IPS-15b (cell line): ENCODE data around the gene APOF.
"Not testable (repeated sequence)": the region's sequence is repeated elsewhere in the genome, so short reads cannot be mapped to it uniquely, and the experiment has no call there.

Experiments used
- H3K27me3 ChIP-seq: one replicate; pipeline ENCODE4 v1.6.1; 2013; ENCODE audit warnings: low read length; ENCODE audit not compliant: control insufficient read depth, insufficient read depth
- H3K36me3 ChIP-seq: one replicate; pipeline ENCODE4 v1.6.1; 2013; ENCODE audit warnings: low read length; ENCODE audit not compliant: control insufficient read depth, insufficient read depth
- H3K4me1 ChIP-seq: one replicate; pipeline ENCODE4 v1.6.1; 2013; ENCODE audit warnings: mild to moderate bottlenecking, low read length; ENCODE audit not compliant: control insufficient read depth, insufficient read depth
- H3K4me3 ChIP-seq: one replicate; pipeline ENCODE4 v1.5.1; 2013; ENCODE audit warnings: low read depth, low read length
- H3K9ac ChIP-seq: one replicate; pipeline ENCODE4 v1.6.1; 2013; ENCODE audit warnings: low read depth, mild to moderate bottlenecking, low read length
- H3K9me3 ChIP-seq: one replicate; pipeline ENCODE4 v1.6.1; 2013; ENCODE audit warnings: mild to moderate bottlenecking, low read length; ENCODE audit not compliant: control insufficient read depth, insufficient read depth

APOF gene

DNA sequence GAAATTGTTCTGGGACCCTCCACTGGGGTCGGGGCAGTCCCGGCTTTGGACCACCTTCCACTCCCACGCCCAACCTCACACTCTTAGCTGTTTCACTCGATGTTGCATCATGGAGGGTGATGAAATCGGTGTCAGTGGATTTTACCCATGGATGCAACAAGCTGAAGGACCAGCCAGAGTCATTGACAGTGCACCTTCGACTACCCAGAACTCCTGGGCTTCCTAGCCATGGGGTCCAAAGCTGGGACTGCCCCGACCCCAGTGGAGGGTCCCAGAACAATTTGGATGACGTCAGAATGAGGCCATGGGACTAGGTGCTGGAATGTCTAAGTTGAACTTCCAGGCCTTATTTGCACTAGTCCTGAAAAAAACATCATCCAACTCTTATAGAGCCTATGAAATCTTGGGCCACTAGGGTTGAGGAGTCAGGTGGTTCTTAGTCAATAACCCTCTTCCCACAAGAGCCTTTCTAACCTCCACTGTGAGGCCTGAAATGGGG, 24.9 kb downstream of the APOF start:
- Histone ChIP-seq H3K4me3 (peak overlapping the region; percentile 33), H3K4me1 (peaks cover 24% of the 10 kb centered on the region)

DNA sequence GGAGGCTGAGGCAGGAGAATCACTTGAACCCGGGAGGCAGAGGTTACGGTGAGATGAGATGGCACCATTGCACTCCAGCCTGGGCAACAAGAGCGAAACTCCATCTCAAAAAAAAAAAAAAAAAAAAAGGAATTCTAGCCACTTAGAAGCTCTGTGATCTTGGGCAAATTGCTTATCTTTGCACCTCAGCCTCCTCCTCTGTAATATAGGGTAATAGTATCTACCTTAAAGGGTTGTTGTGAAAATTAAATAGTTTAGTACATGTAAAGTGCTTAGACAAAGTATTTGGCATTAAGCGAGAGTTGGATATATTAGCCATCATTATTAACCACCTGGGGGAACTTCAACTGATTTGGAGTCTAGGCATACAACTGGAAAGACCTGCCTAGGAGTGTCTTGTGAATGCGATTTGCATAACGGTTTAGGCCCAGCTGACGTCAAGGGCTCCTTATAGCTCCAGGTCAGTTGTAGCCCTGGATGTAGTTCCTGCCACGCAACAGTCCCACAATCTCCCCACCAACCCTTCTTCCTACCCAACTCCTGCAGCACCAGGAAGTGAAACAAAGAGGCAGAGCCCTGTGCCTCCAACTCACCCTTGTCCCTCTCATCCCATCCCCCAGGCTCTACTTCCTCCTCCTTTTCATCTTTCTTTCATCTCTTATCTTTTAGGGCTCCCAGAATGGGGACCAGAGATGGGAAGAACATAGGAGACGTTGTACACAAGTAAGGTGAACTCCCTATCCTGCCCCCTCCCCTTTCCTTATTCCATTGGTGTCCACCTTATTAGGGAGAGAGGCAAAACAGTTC, 26.1 kb downstream of the APOF start:
- Histone ChIP-seq H3K4me1 (peaks cover 28% of the 10 kb centered on the region), H3K27me3 (no peaks in the 10 kb centered on the region), H3K4me3 (no peak overlapping the region), H3K9me3 (no peaks in the 10 kb centered on the region), H3K36me3 (no peaks in the 10 kb centered on the region), H3K9ac (no peak overlapping the region)

More for the DNA sequence above, 24.9 kb downstream of the APOF start:
- Histone ChIP-seq H3K27me3 (no peaks in the 10 kb centered on the region), H3K9me3 (no peaks in the 10 kb centered on the region), H3K36me3 (peaks cover 4% of the 10 kb centered on the region), H3K9ac (no peak overlapping the region)

- H3K36me3 ChIP-seq, H3K9ac ChIP-seq, H3K27me3 ChIP-seq, H3K9me3 ChIP-seq, H3K4me3 ChIP-seq: not testable (repeated sequence)
- H3K4me1 ChIP-seq, result peaks cover 28% of the 10 kb centered on the region
These were observed 27.1 kb downstream of the APOF start for GRCh38 chr12:56335527-56335926.

- Histone ChIP-seq H3K9ac (peak overlapping the region; percentile 63), H3K4me3 (peak overlapping the region; percentile 80), H3K4me1 (peaks cover 27% of the 10 kb centered on the region), H3K36me3 (no peaks in the 10 kb centered on the region), H3K27me3 (no peaks in the 10 kb centered on the region), H3K9me3 (no peaks in the 10 kb centered on the region)
These were observed 28.2 kb downstream of the APOF start for GRCh38 chr12:56334490-56334793.

DNA sequence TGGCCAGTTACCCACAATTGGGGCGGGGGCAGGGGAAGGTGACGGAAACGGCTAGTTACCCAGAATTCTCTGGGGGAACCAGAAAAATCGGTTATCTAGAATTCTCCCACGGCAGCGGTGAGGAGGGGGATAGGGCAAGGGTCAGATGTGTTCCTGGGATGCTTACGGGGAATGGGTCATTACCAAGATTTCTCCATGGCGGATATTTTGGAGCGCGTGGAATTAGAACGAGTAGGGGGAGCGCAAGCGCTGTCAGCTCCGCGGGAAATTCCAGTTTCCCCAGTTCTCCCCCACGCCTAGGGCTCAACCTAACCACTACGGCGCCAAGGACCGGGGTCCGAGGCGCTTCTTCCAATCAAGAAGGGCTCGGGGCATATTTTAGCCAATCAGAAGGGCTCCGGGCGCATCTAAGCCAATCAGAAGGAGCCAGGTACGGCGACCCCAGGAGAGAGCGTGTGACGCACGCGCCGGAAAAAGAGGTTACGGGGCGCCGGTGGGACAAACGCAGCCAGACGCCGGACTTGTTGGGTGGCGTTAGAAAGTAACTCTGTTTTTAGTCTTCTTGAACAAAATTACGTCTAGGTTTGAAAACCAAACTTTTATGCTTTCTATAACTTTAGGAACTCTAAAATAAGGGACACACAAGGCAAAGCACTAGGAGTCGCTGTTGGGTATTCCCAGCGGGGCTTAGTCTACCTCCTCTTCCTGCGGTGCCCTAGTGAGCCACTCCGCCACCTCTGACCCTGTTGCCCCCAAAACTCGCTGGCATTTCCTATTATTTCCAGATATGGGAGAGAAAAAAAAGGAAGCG, 28.8 kb downstream of the APOF start, which contains the start of gene PAN2:
PAN2 (minus strand) TSS at position 322 of the 811 bp plus-strand sequence. CDS start 906 bp downstream, outside the sequence.
- Histone ChIP-seq H3K9me3 (no peaks in the 10 kb centered on the region), H3K36me3 (no peaks in the 10 kb centered on the region), H3K4me1 (peaks cover 22% of the 10 kb centered on the region)

DNA sequence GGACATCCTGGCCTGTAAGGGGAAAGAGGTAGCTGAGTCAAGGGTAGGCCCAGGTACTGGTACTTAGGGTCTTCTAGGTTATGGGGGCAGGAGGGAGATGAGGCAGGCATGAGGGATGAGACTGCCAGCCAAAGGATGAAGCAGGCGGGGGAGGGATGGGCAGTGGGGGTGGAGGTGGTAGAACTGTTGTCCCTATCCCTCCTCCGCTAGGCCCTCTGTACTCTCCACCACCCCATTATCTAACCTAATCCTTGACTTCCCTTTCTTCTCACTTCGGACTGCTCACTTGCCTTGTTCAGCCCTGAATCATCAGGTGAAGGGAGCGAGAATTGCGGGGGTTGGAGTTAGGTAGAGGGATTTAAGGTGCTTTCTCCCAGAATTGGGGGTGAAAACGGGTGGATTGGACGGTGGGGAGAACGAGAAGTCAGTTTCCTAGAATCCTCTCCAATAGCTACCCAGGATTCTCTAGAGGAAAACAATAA, 29.4 kb downstream of the APOF start:
- Histone ChIP-seq H3K27me3 (no peaks in the 10 kb centered on the region), H3K9me3 (no peaks in the 10 kb centered on the region), H3K4me1 (peaks cover 19% of the 10 kb centered on the region), H3K36me3 (no peaks in the 10 kb centered on the region), H3K4me3 (peak overlapping the region; percentile 80), H3K9ac (peak overlapping the region; percentile 80)

More for the DNA sequence above, 28.8 kb downstream of the APOF start, which contains the start of gene PAN2:
- H3K4me3 ChIP-seq, result peak within 1 kb of the TSS; percentile 80
- no peaks in the 10 kb centered on the region for H3K27me3 ChIP-seq
- H3K9ac ChIP-seq, result peak within 1 kb of the TSS; percentile 80

GRCh38 chr12:56332512-56333196, 30.0 kb downstream of the APOF start:
- Histone ChIP-seq H3K27me3 (no peaks in the 10 kb centered on the region), H3K36me3 (no peaks in the 10 kb centered on the region), H3K4me1 (peaks cover 13% of the 10 kb centered on the region), H3K9me3 (no peaks in the 10 kb centered on the region), H3K4me3 (peak overlapping the region; percentile 80), H3K9ac (peak overlapping the region; percentile 80)

DNA sequence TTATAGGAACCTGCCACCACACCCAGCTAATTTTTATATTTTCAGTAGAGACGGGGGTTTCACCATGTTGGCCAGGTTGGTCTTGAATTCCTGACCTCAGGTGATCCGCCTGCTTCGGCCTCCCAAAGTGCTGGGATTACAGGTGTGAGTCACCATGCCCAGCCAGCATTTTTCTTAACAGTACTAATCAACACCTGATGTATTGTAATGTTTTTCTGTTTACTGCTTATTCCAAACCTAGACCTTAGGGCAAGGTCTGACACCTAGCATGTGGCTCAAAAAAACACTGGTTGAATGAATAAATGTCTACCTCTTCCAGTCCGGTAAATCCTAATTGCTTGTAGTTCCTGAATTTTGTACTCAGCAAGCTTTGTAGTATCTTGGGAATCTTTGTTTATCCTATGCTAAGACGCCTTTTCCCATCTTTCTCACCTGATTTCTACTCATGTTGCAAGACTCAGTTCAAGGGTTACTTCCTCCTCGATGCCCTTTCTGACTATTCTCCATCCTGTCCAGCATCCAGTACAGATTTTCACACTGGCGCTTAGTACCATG, 31.6 kb downstream of the APOF start:
- no peaks in the 10 kb centered on the region for H3K9me3 ChIP-seq
- H3K27me3 ChIP-seq, result no peaks in the 10 kb centered on the region
- peaks cover 7% of the 10 kb centered on the region for H3K4me1 ChIP-seq
- no peak overlapping the region for H3K4me3 ChIP-seq
- no peak overlapping the region for H3K9ac ChIP-seq
- peaks cover 11% of the 10 kb centered on the region for H3K36me3 ChIP-seq

DNA sequence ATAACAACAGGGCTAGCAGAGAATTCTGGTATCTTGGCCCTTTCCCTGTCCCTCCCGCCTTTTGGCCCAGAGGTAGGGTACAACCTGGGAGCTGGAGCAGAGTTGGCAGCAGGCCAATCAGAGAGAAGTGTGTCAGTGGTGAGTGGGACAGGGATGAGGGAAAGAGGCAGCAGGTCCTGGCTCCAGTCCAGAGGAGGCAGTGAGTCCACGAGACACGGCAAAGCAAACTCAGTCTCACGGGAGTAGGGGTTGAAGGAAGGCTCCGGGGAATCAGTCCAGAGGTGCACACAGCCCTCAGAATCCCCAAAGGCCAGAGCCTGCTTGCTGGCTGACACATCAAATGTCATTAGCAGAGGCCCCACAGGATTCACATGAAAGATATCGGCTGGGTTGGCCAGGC, 36.1 kb downstream of the APOF start:
- Histone ChIP-seq H3K9me3 (no peaks in the 10 kb centered on the region), H3K27me3 (no peaks in the 10 kb centered on the region), H3K4me1 (no peaks in the 10 kb centered on the region), H3K9ac (no peak overlapping the region), H3K4me3 (no peak overlapping the region), H3K36me3 (peaks cover 19% of the 10 kb centered on the region)

- H3K27me3 ChIP-seq, result no peaks in the 10 kb centered on the region
- peaks cover 19% of the 10 kb centered on the region for H3K36me3 ChIP-seq
- H3K4me1 ChIP-seq, result no peaks in the 10 kb centered on the region
- no peak overlapping the region for H3K9ac ChIP-seq
- no peaks in the 10 kb centered on the region for H3K9me3 ChIP-seq
- no peak overlapping the region for H3K4me3 ChIP-seq
These were observed 36.5 kb downstream of the APOF start for GRCh38 chr12:56326126-56326525.

GRCh38 chr12:56324206-56324605, 38.5 kb downstream of the APOF start:
- H3K9ac ChIP-seq, result no peak overlapping the region
- H3K9me3 ChIP-seq, result no peaks in the 10 kb centered on the region
- H3K4me1 ChIP-seq, result no peaks in the 10 kb centered on the region
- H3K4me3 ChIP-seq, result no peak overlapping the region
- H3K27me3 ChIP-seq, result no peaks in the 10 kb centered on the region
- peaks cover 19% of the 10 kb centered on the region for H3K36me3 ChIP-seq
